EH (cell line): ENCODE data around the gene ATP6V1G1.
"Not testable (repeated sequence)": the region's sequence is repeated elsewhere in the genome, so short reads cannot be mapped to it uniquely, and the experiment has no call there.

Experiments
- DNase-seq: peaks from one replicate; pipeline ENCODE4 v3.0.0-alpha.2; 2015; ENCODE audit warnings: low read depth

The ATP6V1G1 gene, protein sequence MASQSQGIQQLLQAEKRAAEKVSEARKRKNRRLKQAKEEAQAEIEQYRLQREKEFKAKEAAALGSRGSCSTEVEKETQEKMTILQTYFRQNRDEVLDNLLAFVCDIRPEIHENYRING

DNA sequence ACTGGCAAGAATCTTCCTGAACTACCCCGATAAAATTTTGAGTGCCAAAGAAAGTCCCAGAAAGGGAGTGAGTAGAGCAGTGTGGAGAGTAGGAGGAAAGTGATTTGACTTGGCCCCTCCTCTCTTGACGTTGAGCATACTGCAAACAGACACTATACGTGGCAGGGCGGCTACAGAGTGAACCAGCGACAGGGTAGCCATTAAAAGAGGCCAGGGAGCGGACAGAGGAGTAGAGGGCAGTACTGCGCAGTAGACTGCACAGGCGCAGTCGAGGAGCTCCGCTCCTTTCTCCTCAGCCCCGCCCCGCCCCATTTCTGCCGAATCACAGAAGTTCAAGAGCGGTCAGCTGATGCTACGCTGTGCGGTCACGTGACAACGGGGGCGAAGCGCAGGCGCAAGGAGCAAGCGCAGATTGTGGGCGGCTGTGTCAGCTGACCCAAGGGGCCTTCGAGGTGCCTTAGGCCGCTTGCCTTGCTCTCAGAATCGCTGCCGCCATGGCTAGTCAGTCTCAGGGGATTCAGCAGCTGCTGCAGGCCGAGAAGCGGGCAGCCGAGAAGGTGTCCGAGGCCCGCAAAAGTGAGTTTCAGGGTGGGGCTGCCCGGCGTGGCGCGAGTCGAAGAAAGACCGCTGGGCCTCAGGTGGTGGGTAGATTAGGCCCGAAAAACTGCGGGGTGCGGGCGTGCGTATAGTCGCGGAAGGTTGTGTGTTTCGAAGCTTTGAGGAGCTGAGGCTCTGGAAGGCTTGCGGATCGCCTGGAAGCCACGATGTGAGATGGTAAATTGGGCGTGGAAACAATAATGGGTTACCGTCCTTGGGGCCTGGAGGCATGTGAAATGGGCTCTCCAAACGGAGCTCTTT is at the start of gene ATP6V1G1:
ATP6V1G1 (plus strand) TSS at position 425 of the 858 bp plus-strand sequence; CDS start at position 495, 70 bp downstream.
- peak; percentile 100 for DNase-seq

DNA sequence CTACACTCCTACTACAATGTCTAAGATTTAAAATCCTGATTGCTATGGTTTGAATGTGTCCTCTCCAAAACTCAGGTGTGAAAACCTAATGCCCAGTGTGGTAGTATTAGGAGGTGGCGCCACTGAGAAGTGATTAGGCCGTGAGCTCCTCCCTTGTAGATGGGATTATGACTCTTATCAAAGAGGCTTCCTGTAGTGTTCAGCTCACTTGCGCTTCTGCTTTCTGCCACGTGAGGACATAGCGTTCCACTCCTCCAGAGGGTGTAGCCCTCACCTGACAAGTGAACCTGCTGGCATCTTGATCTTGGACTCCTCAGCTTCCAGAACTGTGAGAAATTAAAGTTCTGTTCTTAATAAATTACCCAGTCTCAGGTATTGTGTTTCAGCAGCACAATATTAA is 49.3 kb upstream of the ATP6V1G1 start:
- no peak for DNase-seq

DNA sequence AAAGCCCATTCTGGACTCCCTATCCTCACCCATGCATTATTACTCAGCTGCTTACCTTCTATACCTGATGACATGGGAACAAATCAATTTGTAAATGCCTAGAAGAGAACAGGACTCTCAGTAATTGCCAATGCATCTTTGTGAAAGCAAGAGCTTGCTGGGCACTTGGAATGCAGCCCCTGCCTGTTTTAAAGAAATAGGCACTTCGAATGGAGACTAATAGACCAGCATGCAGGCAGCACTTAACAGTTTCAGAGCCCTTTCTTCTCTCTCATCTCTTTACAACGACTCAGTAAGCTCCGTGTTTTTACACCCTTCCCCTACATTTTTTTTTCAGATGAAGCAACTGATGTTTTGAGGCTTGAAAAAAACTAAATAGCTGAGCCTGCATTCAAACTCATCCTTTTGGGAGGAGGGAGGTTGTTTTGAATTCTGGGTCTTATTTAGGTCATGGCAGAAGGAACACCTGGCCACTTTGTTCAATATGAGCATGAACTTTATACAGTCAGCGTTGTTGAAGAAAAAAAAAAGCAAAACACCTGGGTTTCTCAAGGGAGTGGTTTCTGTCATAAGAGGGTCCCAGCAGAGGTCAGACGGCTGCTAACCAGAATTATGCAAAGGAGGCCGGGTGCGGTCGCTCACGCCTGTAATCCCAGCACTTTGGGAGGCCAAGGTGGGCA is 47.7 kb upstream of the ATP6V1G1 start:
- no peak for DNase-seq

- no peak for DNase-seq
Observed at GRCh38 chr9:114545055-114545454, 42.5 kb upstream of the ATP6V1G1 start.

- DNase-seq, result no peak
Observed at GRCh38 chr9:114546851-114547250, 40.7 kb upstream of the ATP6V1G1 start.

DNA sequence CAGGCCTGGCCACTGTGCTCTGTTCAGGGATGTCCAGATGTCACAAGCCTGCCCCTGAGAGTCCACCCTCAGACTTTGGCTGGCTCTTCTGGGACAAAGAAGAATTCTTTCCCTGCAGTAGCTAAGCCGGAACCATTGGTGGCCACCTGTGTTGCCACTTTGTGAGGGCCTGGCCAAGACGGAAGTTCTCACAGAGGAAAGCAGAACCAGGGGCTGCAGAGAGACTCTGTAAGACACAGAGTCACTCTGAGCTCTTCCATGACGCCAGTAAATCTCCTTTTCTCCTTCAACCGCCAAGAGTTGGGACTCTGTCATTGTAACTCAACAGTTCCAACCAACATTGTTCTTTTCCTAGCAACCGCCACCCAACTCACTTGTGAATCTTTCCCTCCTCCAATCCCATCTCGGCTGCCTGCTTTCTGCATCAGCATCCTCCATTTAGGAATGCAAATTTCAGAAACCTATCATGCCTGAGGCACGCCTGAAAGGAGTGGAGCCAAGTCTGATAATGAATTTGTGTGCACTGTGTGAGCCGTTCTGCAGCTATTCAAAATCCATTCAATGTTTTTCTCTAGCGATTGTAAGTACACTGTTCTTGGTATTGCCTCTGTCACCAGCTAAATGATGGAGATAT is 37.8 kb upstream of the ATP6V1G1 start:
- peak; percentile 66 for DNase-seq

- peak; percentile 99 for DNase-seq
Observed at GRCh38 chr9:114551750-114552685, 35.6 kb upstream of the ATP6V1G1 start.

GRCh38 chr9:114552706-114553105 is 34.9 kb upstream of the ATP6V1G1 start:
- DNase-seq, result peak; percentile 31

DNA sequence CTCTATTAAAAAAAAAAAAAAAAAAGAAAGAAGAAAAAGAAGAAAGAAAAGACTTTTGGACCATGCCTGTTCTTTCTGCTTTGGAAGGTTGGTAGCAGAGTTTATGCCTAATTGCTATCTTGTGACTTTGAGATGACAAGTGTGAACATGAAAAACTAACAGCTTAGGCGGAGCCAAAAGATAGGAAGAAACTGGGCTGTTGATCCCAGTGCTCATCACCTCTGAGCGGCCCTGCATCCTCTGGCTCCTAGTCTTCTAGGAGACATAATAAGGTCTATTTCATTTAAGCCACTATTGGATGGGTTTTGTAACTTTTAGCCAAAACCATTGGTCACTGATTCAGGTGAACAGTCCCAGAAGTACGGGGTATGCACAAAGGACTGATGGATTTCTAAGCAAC is 34.4 kb upstream of the ATP6V1G1 start:
- no peak for DNase-seq

GRCh38 chr9:114555696-114556095 is 31.9 kb upstream of the ATP6V1G1 start:
- DNase-seq, result no peak

GRCh38 chr9:114558027-114558675 is 29.4 kb upstream of the ATP6V1G1 start:
- DNase-seq, result no peak

GRCh38 chr9:114559830-114560513 is 27.6 kb upstream of the ATP6V1G1 start:
- no peak for DNase-seq

- peak; percentile 65 for DNase-seq
Observed at GRCh38 chr9:114560956-114561355, 26.6 kb upstream of the ATP6V1G1 start.

DNA sequence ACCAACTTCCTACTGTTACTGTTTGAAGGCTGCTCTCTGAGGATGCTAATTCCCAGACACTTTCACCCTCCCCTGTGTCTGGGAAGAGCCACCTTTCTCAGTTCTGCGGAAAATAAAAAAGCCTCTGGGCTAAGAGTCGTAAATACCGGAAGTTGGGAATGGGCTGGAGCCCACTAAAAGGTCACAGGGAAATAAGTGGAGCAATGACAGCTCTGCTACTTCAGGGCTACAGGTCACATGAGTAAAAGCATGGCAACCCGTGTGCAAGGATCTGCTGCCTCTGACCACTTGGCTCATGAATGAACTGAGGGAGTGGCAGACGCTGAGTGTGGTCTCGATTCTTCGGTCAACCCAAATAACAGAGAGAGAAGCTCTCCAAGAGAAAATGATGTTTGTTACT is 25.8 kb upstream of the ATP6V1G1 start:
- no peak for DNase-seq

GRCh38 chr9:114565204-114565603 is 22.4 kb upstream of the ATP6V1G1 start:
- no peak for DNase-seq

DNA sequence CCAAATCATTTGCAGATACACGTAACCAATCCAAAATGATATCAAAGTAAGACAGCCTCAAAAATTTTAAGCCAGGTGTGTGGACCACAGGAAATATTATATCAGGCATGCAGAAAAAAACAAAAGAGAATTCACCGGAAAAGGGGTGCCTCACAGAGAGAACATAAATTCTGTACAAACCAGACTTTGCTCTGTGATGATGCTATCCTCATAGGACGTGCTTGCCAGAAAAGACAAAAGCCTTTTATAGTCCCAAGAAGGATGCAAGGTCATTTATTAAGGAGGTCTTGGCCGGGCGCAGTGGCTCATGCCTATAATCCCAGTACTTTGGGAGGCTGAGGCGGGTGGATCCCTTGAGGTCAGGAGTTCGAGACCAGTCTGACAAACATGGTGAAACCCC is 16.8 kb upstream of the ATP6V1G1 start:
- DNase-seq, result no peak

DNA sequence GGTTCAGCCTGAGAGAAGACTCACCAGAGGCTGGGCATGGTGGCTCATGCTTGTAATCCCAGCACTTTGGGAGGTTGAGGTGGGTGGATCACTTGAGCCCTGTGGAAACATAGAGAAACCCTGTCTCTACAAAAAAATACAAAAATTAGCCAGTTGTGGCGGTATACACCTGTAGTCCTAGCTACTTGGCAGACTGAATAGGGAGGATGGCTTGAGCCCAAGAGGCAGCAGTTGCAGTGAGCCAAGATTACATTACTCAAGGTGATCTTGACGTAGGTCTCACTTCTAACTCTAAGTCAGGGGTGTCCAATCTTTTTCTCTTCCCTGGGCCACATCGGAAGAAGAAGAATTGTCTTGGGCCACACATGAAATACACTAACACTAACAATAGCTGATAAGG is 16.2 kb upstream of the ATP6V1G1 start:
- no peak for DNase-seq

DNA sequence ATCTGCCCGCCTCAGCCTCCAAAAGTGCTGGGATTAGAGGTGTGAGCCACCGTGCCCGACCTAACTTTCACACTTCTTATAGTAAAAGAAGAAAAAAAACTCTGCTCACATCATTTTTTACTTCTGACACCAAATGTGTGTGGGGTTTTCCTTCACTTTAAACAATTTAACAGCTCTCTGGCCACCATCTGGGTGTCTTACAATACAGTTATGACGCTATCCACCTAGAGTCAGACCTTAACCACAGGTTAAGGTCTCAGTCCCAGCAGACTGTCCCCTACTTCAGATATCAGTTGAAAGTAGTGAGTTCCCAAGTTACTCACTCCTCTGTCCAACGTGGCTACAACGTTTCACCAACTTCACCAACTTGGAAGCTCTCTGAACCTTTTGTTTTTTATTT is 15.4 kb upstream of the ATP6V1G1 start:
- DNase-seq, result no peak

DNA sequence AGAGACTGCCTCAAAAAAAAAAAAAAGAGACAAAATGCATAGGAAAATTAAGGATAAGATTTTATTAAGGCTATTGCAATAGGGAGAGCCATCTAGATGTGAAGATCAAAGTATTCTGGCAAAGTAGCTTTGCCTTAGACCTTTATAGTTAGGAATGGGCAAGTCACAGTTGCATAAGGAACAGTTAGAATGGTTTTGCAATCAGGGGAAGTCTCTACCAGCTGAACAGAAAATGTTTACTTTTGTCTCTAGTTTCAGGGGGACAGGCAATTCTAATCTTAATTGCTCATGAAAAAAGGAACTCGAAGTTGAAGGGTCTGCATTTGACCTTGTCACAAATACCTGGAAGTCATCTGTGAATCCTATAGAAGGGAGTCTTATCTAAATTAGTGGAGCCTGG is 13.1 kb upstream of the ATP6V1G1 start:
- DNase-seq, result no peak

- DNase-seq, result not testable (repeated sequence)
Observed at GRCh38 chr9:114576779-114577178, 10.8 kb upstream of the ATP6V1G1 start.
